GM18907 (cell line): ENCODE results near the gene SLC16A2.
"Not testable (repeated sequence)": the region's sequence is repeated elsewhere in the genome, so short reads cannot be mapped to it uniquely, and the experiment has no call there.

ENCODE experiments used
- ATAC-seq: cut with Tn5 transposase; IDR thresholded peaks from one replicate; pipeline ENCODE4 v1.9.1; 2021; ENCODE audit warnings: mild to moderate bottlenecking, moderate library complexity; ENCODE audit not compliant: unreplicated experiment

The SLC16A2 gene

DNA sequence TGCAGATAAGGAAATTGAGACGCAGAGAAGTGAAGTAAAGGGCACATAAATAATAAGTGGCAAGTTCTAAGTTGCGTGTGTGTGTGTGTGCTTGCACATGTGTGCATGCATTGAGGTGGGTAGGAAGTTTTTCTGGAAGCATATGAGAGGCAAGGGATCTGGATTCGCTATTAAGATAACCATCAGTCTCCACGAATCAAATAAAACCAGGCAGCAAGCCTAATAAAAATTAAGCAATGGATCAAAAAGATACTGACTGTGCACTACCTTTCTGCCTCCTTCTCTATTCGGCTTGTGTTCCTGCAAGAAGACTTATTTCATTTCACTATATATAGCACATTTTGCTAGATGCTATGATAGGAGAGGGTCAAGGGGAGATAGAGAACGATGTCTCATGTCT lies 23.8 kb downstream of the SLC16A2 start:
- no peak for ATAC-seq

DNA sequence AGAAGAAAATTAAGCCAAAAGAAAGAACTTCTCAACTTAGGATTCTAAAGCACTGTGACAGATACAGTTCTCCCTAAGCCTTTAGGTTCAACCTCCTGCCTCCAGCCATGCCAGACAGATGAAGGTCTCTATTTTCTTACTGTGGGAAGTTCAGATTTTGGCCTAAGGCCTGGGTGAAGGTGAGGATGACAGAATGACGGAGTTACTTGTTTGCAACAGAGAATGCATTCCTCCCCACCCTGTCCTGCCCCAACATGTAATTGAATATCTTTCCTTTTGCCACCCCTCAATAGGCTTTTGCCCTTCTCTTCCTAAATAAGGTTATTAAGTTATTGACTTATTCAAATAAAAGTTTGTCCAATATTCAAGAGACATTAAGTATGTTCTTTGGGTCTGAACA lies 25.6 kb downstream of the SLC16A2 start:
- ATAC-seq: no peak

DNA sequence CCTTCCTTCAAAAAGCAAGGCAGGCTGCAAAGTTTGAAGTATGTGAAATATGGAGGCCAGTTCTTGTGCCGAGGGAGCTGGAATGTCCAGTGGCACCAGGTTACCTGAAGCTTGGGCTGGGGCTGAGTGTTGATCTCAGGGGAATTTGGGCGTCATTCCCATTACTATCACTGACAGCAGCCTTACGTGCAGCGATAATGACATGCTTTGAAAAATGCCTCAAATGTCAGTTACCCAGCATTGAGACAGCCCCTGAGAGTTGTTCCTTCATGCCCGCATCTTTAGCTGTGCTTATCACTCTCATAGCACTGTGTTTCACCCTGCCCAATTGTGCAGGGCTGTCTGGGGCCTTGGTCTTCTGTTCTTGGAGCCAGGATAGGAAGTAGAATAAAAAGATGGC lies 27.4 kb downstream of the SLC16A2 start:
- ATAC-seq: no peak

DNA sequence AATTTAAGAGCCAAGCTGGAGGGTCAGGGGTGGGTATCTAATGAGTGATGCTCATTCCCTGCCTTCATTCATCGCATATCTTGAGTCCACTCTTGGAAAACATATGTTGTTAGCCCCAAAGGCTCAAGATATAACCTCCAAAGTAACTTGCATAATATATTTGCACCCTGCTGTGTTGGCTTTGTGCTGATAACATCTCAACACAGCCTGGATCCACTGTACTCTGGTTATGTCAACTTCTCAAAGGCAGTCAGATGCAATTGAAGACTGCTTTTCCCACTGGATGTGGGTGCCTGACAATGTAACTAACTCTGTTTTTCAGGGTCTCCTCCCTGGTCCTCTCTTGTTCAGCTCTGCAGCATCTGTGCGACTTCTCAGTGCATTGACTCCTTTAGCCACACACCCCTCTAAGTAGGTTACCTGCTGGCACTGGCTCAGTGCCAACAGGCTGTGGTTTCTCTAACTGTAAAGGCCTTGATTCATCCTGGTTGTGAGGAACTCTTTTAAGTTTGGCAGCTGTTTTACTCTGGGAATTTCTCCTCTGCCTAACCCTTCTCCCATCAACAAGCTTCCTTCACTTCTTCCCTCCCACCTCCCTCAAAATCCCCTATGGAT lies 28.1 kb downstream of the SLC16A2 start:
- ATAC-seq: no peak

DNA sequence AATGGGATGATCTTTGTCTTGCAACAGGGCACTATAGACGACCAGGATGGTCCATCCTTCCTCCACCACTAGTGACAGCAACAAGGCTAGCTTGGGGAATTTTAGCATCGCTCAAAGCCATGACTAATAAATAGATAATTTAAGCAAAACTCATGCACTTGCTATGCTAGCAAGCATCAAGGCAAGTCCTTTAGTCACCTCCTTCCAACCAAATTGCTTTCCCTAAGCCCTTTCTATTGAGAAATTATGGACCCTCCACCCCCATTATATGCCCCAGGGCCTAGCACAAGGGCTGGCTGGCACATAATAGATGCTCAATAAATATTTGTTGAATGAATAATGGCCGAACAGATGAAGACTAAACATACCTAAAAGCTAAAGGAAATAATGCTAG lies 28.6 kb downstream of the SLC16A2 start:
- ATAC-seq: no peak

DNA sequence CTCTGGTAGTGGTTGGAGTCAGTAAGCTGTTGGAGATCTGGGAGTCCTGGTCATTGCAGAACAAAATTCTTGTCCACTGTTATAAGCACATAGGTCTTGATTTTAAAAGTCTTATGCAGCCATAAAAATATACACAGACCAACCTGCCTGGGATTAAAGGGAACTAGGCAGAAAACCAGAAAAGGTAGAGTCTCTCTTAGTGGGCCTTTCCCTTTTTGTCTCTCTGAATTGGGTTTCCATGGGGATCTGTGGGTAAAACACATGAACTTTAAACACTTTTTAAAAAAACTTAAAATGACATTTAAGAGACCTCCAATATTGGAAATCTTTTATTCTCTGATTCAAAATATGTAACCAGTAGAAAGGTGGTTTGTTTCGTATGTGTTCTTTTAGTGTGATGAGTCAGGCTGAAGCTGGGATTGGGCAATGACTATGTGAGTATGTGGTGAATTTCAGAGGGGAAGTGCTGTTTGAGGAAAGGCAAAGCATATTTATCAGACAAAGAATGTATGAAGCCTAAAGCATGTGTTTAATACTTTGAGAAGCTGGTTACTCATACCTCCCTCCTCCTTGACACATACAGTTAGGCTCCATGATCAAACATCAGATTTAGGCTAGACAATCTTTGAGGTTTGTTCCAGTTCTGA lies 29.6 kb downstream of the SLC16A2 start:
- no peak for ATAC-seq

DNA sequence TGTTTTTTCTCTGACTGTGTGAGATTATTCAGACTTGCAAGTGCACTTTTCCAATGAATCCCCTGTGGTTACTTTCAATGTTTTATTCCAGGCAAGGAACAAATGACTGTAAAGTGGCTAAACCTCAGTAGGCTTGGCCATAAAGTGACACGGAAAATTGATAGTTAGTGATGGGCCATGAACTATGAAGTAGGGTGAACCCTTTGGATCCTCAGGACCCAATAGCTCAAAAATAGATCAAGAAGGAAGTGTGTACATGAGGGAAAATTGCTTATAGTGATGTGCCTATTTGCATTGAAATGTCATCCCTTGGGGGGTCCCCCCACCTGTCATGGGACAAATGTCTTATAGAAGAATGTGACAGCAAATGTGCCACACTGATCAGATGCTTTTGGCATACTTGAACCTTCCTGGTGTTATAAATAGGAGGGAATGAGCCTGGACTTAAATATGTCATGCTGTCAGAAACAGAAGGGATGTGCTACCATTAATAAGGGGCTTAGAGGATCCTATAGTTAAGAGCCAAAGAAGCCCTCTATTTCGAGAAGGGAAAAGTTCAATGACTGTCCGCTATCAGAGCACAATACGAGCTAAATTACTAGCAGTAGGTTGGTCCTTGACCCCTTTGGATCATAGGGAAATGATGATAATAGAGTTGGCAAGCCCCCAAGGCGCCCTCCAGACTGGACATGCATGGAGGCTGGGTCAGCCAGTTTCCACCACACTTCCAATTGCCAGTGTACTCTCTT lies 30.3 kb downstream of the SLC16A2 start:
- no peak for ATAC-seq

DNA sequence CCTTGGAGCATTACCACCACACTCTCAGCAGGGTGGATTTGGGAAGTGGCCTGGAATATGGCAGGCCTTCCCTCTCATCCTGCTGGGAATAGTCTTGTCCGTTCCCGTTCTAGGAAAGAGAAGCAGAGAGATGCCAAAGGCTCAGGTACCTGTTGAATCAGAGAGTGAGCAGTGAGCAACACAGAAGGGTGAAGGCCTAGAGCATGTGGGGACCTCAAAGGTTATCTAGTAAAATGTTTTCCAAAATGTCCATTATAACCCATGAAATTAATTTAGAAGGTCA lies 30.8 kb downstream of the SLC16A2 start:
- ATAC-seq: no peak

DNA sequence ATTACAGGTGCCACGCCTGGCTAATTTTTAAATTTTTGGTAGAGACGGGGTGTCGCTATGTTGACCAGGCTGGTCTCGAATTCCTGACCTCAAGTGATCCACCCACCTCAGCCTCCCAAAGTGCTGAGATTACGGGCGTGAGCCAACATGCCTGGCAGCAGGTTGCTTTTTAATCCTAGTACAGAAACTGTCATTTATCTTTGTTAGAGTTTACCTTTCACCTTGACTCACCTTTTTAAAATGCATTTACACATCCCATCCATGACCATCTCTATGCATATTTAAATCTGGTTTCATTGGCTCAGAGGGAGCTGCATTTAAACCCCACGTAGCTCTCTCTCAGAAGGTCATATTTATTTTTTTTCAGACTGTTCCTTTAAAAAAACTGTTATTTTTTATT lies 31.9 kb downstream of the SLC16A2 start:
- ATAC-seq: no peak

DNA sequence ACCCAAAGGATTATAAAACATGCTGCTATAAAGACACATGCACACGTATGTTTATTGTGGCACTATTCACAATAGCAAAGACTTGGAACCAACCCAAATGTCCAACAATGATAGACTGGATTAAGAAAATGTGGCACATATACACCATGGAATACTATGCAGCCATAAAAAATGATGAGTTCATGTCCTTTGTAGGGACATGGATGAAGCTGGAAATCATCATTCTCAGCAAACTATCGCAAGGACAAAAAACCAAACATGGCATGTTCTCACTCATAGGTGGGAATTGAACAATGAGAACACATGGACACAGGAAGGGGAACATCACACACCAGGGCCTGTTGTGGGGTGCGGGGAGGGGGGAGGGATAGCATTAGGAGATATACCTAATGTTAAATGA lies 32.9 kb downstream of the SLC16A2 start:
- ATAC-seq: not testable (repeated sequence)

DNA sequence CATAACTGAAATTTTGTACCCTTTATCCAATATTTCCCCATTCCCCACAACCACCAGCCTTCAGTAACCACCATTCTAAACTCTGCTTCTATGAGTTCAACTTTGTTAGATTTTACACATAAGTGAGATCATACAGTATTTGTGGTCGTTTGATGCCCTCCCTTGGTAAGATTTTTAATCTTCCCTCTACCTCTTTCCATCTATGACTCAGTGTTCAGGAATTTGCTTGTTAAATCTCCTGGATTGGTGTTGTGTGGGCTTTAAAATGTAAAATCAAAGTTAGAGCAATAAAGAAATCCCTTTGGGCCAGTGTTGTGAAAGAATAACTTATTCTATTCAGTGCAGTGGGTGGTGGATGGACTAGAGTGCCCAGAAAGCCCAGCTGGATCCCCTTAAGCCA lies 37.4 kb downstream of the SLC16A2 start:
- ATAC-seq: no peak

DNA sequence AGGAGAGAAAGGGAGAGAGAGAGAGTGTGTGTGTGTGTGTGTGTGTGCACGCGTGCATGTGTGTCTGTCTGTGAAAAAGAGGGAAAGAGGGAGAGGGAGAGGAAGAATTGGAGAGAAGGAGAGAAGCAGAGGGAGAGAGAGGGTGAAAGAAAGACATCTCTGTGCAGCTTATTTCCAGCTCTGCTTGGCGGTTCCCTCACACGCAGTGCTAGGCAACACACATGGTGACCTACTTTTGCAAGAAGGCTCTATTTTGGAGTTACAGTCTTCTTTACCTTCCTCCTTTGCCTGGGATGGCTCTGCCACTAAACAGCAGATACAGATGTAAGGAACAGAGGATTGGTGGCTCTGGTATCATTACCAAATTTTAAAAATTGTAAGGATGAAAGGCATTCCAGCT lies 40.1 kb downstream of the SLC16A2 start:
- ATAC-seq: no peak

DNA sequence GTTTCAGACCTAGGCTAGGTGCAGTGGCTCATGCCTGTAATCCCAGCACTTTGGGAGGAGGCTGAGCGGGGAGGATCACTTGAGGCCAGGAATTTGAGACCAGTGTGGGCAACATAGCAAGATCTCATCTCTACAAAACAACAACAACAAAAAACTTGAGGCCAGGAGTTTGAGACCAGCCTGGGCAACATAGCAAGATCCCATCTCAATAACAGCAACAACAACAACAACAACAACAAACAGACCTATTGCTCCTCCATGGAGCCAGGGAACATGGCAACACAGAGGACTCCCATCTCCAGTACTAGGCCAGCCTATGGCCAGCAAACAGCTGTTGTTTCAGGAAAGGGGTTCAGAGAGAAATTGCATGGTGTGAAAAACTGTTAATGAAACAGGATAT lies 43.4 kb downstream of the SLC16A2 start:
- ATAC-seq: no peak

DNA sequence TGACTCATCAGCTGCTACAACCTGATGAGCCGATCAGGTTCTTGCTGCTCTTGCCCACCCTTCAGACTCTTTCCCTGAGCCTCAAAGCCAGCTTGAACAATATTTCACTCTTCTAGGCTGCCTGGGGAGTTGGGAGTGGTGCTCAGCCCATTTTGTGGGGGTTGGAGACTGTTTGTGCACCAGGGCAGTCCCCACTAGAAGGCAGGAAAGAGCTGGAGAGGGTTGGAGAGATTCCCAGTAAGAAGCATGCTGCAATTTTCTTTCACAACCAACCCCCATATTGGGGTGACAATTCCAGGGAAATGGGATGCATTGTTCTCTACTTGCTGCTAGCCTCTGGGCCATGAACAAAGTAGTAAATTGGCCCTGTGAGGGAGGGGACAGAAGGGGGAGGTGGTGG lies 44.1 kb downstream of the SLC16A2 start:
- no peak for ATAC-seq

DNA sequence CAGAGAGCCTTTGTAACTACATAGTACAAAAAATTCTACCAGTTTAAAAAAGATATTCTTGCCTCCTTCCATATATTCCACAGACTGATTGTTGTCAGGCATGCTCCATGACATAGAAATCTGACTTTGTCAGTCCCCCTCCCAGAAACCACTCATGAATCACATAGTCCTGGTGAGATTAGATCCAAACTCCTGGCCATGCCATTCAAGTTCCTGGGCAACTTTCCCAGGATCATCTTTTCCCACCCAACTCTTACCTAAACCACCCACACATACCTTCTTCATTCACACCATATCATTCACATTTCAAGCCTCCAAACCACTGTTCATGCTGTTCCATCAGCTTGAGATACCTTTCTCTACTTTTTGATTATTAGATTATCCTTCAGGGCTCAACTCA lies 46.4 kb downstream of the SLC16A2 start:
- ATAC-seq: no peak

DNA sequence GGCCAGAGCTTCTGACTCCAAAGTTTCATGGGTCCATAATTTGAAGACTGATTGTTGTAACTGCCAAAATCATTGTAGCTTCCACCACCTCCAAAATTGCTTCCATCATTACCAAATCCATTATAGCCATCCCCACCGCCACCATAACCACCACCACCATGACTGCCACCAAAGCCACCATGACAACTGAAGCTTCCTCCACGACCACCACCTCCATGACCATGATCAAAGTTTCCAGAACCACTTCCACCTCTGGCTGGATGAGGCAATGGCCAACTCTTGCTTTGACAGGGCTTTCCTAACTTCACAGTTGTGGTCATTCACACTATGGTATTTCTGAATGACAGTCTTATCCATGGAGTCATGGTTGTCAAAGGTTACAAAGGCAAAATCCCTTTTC lies 51.8 kb downstream of the SLC16A2 start:
- not testable (repeated sequence) for ATAC-seq

DNA sequence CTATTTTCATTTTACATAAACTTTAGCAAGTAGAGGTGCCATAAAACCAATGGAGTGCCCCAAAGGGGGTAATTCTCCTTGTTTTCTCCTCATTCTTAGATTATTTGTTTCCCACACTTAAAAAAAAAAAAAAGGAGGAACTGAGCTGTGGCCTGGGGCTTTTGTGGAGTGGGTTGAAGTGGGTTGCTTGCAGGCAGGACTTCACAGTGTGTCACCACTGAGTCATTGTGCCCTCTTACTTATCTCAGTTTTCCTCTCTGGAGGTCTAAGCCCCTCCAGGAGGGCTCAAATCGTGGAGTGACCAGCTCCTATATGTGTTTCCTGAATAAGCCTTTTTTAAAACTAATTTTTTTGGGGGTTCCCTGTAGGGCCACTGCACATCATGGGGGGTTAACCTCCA lies 69.0 kb downstream of the SLC16A2 start:
- ATAC-seq: no peak

DNA sequence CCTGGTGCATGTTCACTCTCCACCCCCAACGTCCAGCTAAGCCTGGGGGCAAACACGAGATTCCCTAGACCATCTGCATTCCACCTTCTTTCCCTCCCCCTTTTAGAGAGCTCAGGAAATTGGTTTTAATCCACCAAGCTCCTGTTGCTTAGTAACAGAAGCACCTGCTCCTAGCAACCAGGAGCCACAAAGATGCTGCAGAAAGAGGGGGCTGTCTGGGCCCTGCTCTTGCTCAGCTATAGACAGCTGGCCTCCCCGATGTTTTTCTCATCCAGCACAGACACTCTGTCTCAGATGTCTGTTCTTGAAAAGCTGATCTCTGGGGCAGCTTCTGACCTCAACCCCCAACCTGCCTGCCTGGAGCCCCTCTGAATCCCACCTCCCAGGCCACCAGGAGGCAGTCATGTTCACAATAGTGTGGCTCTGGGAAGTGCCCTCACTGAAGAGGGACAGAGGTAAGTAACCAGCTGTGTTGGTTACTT lies 71.5 kb downstream of the SLC16A2 start:
- ATAC-seq: no peak

DNA sequence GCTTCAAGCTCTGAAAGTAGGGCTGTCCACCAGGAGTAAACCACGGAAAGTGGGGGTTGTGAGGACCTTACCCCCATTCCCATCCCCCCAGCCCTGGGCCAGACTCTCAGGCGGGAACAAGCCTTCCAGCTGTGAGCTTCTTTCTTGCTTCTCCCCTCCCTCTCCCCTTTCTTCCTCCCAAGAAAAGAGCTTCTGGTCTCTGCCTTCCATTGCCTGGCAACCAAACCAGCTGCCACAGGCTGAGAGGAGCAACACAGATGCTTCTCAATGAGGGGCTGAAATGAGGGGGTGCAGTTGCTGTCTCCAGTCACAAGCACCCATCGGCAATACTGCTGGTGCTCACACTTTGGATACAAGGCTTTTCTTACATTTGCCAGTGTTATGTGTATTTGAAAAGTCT lies 72.5 kb downstream of the SLC16A2 start:
- ATAC-seq: no peak

DNA sequence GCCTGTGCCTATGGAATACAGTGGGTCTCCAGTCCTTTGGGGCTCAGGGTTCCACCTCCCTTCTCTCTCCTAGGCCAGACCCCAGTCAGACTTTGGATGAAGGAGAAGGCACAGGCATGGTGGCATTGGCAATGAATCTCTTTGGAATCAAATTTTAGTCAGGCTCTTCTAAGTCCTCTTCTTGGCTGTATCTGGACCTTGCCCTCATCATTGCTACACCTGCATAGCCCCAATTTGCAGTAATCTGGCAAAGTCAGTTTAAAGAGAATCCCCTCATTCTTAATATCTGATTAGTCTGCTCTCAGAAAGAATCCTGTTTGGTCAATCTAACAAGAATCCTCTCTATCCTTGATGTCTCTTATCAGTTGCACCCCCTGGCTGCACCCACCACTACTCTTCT lies 77.6 kb downstream of the SLC16A2 start:
- ATAC-seq: no peak

DNA sequence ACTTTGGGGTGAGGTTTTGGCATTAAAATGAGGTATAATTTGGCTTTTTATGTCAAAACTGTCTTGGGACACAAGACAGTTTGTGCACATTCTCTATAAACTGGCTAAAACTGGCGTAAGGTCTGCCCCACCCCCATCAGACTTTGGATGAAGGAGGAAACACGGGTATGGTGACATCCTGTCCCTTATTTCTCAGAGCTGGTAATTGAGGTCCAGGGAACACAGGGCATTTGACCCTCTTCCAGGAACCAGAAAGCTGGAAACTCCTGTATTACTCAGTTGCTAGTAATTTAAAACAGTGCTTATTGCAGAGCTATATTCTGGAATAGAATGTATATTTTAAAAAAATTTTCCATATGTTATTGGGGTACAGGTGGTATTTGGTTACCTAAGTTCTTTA lies 78.8 kb downstream of the SLC16A2 start:
- no peak for ATAC-seq

DNA sequence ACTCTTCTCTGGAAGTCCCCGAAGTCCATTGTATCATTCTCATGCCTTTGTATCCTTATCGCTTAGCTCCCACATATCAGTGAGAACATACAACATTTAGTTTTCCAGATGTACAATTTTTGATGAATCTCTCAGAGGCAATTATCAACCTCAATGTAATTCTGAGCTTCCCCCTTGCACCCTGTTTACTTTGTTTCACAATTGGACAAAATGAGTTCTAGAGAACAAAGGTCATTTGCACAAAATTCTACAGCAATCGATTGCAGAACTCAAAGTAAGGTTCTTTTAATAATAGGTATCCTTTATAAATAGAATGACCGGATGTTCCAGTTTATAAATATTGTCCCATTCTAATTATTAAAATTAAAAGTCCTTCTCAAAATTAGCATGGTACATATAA lies 79.3 kb downstream of the SLC16A2 start:
- no peak for ATAC-seq

DNA sequence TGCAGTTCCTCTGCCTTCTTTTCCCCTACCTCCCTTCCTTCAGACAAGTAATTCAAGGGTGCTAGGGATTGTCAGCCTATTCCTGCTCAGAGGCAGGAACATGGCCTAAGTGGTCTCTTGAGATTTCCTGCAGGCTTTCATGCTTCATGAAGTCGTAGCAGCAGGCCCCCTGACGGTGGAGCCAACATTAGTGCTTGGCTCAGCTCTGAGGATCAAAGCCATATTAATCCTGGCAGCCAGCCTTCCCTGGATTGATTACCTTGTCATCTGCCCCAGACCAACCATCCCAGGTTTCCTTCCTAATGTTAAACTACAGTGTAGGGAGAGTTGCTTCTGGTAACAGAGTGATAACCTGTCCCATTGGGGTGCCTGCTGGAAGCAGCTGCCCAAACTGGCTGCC lies 84.1 kb downstream of the SLC16A2 start:
- no peak for ATAC-seq
